ENCODE data around the gene TMED1.

GRCh38 chr19:10864538-10864899, 28.5 kb upstream of the TMED1 start:
- TF ChIP-seq POLR2A (IDR thresholded peaks at IDR 0.05; ENCODE audit: low read depth, low read length), result no peak
- no peak for TF ChIP-seq MXI1 (IDR thresholded peaks at IDR 0.05; ENCODE audit: borderline replicate concordance, low read depth, low read length)
- TF ChIP-seq CTCF (conservative IDR thresholded peaks at IDR 0.05; ENCODE audit: low read depth, low read length), result peak; percentile 85
- TF ChIP-seq RAD21 (IDR thresholded peaks at IDR 0.05; ENCODE audit: low read length), result peak; percentile 66
- no peak for TF ChIP-seq FOS (IDR thresholded peaks at IDR 0.05; ENCODE audit: low read depth, low read length)
- no peak for TF ChIP-seq ELK1 (IDR thresholded peaks at IDR 0.05; ENCODE audit: borderline replicate concordance, low read depth, low read length)
- no peak for TF ChIP-seq RCOR1 (IDR thresholded peaks at IDR 0.05; ENCODE audit: insufficient replicate concordance, low read length)
- TF ChIP-seq SMC3 (IDR thresholded peaks at IDR 0.05; ENCODE audit: low read depth, low read length), result peak; percentile 76
- no peak for TF ChIP-seq CEBPB (IDR thresholded peaks at IDR 0.05; ENCODE audit: low read depth, low read length)
